MCF 10A (cell line): ENCODE results near the gene GLIS1. TPM values are rescaled to one million over a fixed set of nuclear protein-coding genes. Genes with fewer than 3 reads are reported as not detected.

ENCODE experiments used
- BruUV-seq: library from RNA; stranded (reverse); fragments of 400-500 nt; replicated peaks from 2 replicates; lab custom pipeline; 2021; lab: Mats Ljungman, UMichigan
- CTCF ChIA-PET: fragments of 300-600 bp; sonication (Branson Sonifier 250); formaldehyde crosslinking; extraction: SDS; loops from one replicate; lab custom pipeline; 2021; ENCODE audit warnings: antibody characterized with exemption, inconsistent platforms; lab: Yijun Ruan, JAX
- POLR2A ChIA-PET: fragments of 300-600, 350-650 bp; sonication (Branson Sonifier 250); formaldehyde crosslinking; extraction: SDS; loops from one replicate; lab custom pipeline; 2020; ENCODE audit warnings: antibody characterized with exemption, inconsistent platforms; lab: Yijun Ruan, JAX
- DNase-seq: peaks from one replicate; pipeline ENCODE4 v3.0.0-alpha.2; 2018; ENCODE audit not compliant: unreplicated experiment
- H3K27ac Mint-ChIP-seq: one replicate; pipeline ENCODE4 v1.8.0; 2022; ENCODE audit warnings: mild to moderate bottlenecking, low read depth, mixed read lengths; ENCODE audit not compliant: unreplicated experiment
- H3K27me3 Mint-ChIP-seq: one replicate; pipeline ENCODE4 v1.8.0; 2022; ENCODE audit warnings: mixed read lengths; ENCODE audit not compliant: insufficient read depth, unreplicated experiment
- H3K36me3 Mint-ChIP-seq: one replicate; pipeline ENCODE4 v1.8.0; 2022; ENCODE audit warnings: mild to moderate bottlenecking, moderate library complexity, mixed read lengths; ENCODE audit not compliant: insufficient read depth, unreplicated experiment
- H3K4me1 Mint-ChIP-seq: one replicate; pipeline ENCODE4 v1.8.0; 2022; ENCODE audit warnings: mixed read lengths; ENCODE audit not compliant: insufficient read depth, unreplicated experiment
- H3K4me3 Mint-ChIP-seq: one replicate; pipeline ENCODE4 v1.8.0; 2022; ENCODE audit warnings: mild to moderate bottlenecking, moderate library complexity, mixed read lengths; ENCODE audit not compliant: unreplicated experiment
- H3K9me3 Mint-ChIP-seq: one replicate; pipeline ENCODE4 v1.8.0; 2022; ENCODE audit warnings: mixed read lengths; ENCODE audit not compliant: unreplicated experiment
- intact Hi-C: fragments of 100-400 bp; cut with micrococcal nuclease; formaldehyde crosslinking; loops from 2 replicates; pipeline ENCODE4 v1.14.1; 2022
- total RNA-seq: library from RNA; stranded (reverse); gene quantifications from 2 replicates; pipeline ENCODE4 v1.2.3, GENCODE V29; 2022
- TF ChIP-seq, protein P1 (sequence below): fragments of 200-600 bp; IDR thresholded peaks from one replicate; pipeline ENCODE4 v1.8.0; 2022; ENCODE audit warnings: antibody characterized with exemption, mild to moderate bottlenecking; ENCODE audit not compliant: unreplicated experiment

The GLIS1 gene
- total RNA-seq, 1 experiment from 2014 or later, result 0.93 TPM

DNA sequence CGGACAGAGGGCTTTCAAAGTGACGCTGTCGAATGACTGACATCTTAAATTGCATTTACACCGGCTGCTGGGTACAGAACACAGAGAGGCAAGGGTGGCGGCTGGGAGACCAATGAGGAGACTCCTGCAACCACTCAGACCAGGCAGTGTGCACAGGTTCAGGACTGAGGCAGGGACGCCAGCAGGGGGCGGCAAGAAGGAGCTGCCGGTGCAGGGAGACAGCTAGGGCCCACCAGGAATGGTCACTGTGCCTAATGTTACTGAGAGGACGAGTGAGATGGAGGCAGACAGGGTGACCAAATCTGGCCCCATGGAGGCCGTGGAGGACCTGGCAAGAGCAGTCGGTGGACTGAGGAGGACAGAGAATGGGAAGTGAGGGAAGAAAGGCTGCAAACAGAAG is 23.5 kb downstream of the GLIS1 start:
- H3K36me3 Mint-ChIP-seq, result no peaks in the 10 kb centered on the region
- H3K27ac Mint-ChIP-seq, result no peak overlapping the region
- no peak overlapping the region for H3K4me3 Mint-ChIP-seq
- DNase-seq, result peak; percentile 40
- BruUV-seq, result no TSS peak
- TF ChIP-seq, protein P1, sequence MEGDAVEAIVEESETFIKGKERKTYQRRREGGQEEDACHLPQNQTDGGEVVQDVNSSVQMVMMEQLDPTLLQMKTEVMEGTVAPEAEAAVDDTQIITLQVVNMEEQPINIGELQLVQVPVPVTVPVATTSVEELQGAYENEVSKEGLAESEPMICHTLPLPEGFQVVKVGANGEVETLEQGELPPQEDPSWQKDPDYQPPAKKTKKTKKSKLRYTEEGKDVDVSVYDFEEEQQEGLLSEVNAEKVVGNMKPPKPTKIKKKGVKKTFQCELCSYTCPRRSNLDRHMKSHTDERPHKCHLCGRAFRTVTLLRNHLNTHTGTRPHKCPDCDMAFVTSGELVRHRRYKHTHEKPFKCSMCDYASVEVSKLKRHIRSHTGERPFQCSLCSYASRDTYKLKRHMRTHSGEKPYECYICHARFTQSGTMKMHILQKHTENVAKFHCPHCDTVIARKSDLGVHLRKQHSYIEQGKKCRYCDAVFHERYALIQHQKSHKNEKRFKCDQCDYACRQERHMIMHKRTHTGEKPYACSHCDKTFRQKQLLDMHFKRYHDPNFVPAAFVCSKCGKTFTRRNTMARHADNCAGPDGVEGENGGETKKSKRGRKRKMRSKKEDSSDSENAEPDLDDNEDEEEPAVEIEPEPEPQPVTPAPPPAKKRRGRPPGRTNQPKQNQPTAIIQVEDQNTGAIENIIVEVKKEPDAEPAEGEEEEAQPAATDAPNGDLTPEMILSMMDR, result peak; percentile 18
- H3K27me3 Mint-ChIP-seq, result no peaks in the 10 kb centered on the region
- H3K9me3 Mint-ChIP-seq, result no peaks in the 10 kb centered on the region
- POLR2A ChIA-PET, result no interaction called here
- H3K4me1 Mint-ChIP-seq, result no peaks in the 10 kb centered on the region
- CTCF ChIA-PET, result interaction anchor here (0.6 kb wide), 1 partner anchor 221 kb away, joined by 4 read pairs; no protein-coding TSS in a partner anchor
- intact Hi-C loops, result loop anchor here (1.0 kb wide), 1 partner anchor 39 kb away; no protein-coding TSS in a partner anchor

DNA sequence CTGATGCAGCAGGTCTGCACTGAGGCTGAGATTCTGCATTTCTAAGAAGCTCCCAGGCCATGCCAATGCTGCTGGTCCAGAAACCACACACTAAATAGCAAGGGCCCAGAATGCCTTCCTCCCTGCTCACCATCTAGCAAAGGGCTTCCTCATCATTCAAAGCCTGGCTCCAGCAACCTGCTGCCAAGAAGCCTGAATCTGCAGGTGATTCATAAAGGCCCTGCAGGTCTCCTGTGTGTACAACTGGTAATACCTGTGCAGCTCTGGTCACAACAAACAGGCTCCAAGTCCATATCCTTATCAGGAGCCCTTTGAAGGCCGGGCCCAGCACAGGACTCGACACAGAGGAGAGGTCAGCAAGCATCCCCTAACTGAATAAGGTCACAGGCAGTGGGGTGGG is 26.7 kb downstream of the GLIS1 start:
- H3K27ac Mint-ChIP-seq, result no peak overlapping the region
- H3K4me1 Mint-ChIP-seq, result no peaks in the 10 kb centered on the region
- H3K4me3 Mint-ChIP-seq, result no peak overlapping the region
- H3K36me3 Mint-ChIP-seq, result peaks cover 5% of the 10 kb centered on the region
- POLR2A ChIA-PET, result no interaction called here
- BruUV-seq, result no TSS peak
- TF ChIP-seq, protein P1, result no peak
- DNase-seq, result peak; percentile 7
- H3K9me3 Mint-ChIP-seq, result no peaks in the 10 kb centered on the region
- intact Hi-C loops, result no loop called here
- no peaks in the 10 kb centered on the region for H3K27me3 Mint-ChIP-seq
- CTCF ChIA-PET, result interaction anchor here (0.7 kb wide), 1 partner anchor 956 kb away, joined by 3 read pairs; no protein-coding TSS in a partner anchor

DNA sequence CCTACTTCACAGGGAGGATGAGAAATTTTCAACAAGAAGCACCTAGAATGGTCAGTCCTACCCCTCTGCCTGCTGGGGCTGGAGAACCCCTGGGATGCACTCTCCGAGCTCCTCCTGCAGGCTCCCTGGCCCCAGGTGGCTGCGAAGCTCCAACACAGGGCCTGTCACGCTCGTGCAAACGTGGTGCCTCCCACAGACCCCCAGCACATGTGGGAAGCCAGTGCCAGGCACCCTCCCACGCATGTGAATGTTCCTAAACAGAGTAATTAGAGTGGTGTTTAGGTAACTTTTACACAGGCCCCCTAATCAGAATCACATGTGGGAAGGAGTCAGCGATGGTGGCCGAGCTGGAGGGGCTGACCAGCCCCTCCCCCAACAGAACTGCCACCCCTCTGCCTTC is 28.4 kb downstream of the GLIS1 start:
- no peaks in the 10 kb centered on the region for H3K27me3 Mint-ChIP-seq
- no peak overlapping the region for H3K27ac Mint-ChIP-seq
- TF ChIP-seq, protein P1, result no peak
- H3K36me3 Mint-ChIP-seq, result peaks cover 5% of the 10 kb centered on the region
- ChIA-PET POLR2A (no interaction called here), CTCF (interaction anchor here (0.7 kb wide), 1 partner anchor 12 kb away, joined by 3 read pairs; no protein-coding TSS in a partner anchor)
- DNase-seq, result no peak
- intact Hi-C loops, result no loop called here
- H3K9me3 Mint-ChIP-seq, result no peaks in the 10 kb centered on the region
- H3K4me1 Mint-ChIP-seq, result no peaks in the 10 kb centered on the region
- no TSS peak for BruUV-seq
- no peak overlapping the region for H3K4me3 Mint-ChIP-seq

DNA sequence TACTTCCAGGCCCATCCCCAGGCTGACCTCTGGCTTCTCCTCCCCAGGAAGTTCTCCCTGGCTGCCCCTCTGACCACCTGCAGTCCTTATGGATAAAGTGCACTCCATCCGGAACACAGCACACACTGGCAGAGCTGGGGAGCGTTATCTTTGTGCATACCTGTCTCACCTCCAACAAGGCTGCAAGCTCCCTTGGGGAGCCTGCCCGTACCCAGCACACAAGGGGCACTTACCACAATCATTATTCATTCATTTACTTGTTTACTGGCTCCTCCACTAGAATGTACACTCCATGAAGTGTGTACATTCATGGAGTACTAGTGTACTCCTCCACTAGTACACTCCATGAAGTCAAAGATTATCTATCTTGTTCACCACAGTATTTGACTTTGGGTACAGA is 30.3 kb downstream of the GLIS1 start:
- peaks cover 5% of the 10 kb centered on the region for H3K36me3 Mint-ChIP-seq
- BruUV-seq, result no TSS peak
- TF ChIP-seq, protein P1, result no peak
- DNase-seq, result no peak
- intact Hi-C loops, result no loop called here
- CTCF ChIA-PET, result interaction anchor here (0.9 kb wide), 1 partner anchor 18 kb away, joined by 3 read pairs; no protein-coding TSS in a partner anchor
- H3K4me1 Mint-ChIP-seq, result no peaks in the 10 kb centered on the region
- POLR2A ChIA-PET, result no interaction called here
- H3K27ac Mint-ChIP-seq, result no peak overlapping the region
- H3K9me3 Mint-ChIP-seq, result no peaks in the 10 kb centered on the region
- no peak overlapping the region for H3K4me3 Mint-ChIP-seq
- H3K27me3 Mint-ChIP-seq, result no peaks in the 10 kb centered on the region
